Measurements from ENCODE around the gene KRTCAP3. TPM values are rescaled to one million over a fixed set of nuclear protein-coding genes. Genes with fewer than 3 reads are reported as not detected.

The KRTCAP3 gene
- total RNA-seq, 1 donor: 0.72 TPM

- peak overlapping the region; percentile 88 for H3K4me3 ChIP-seq (ENCODE audit: insufficient read depth, low read length)
- H3K4me1 ChIP-seq (ENCODE audit: insufficient read depth, low read length): peaks cover 19% of the 10 kb centered on the region
- peak; percentile 82 for DNase-seq (ENCODE audit: insufficient read length, low spot score, missing footprints)
- H3K36me3 ChIP-seq (ENCODE audit: insufficient read depth, low read length): peaks cover 13% of the 10 kb centered on the region
- no peaks in the 10 kb centered on the region for H4K20me1 ChIP-seq (ENCODE audit: insufficient read depth, low read length)
- H3K79me2 ChIP-seq (ENCODE audit: insufficient read depth, low read length): peaks cover 19% of the 10 kb centered on the region
- H3K4me2 ChIP-seq (ENCODE audit: insufficient read depth, low read length): peak overlapping the region; percentile 95
- H2AFZ ChIP-seq (ENCODE audit: low read length): peak overlapping the region; percentile 97
- H3K27ac ChIP-seq (ENCODE audit: low read depth, low read length): peak overlapping the region; percentile 73
- H3K27me3 ChIP-seq (ENCODE audit: insufficient read depth, low read length): no peaks in the 10 kb centered on the region
- no peaks in the 10 kb centered on the region for H3K9me3 ChIP-seq (ENCODE audit: low read depth, low read length)
- TF ChIP-seq CTCF (IDR thresholded peaks at IDR 0.05; ENCODE audit: extremely low read depth, low read depth, low read length): peak; percentile 16
Measured at GRCh38 chr2:27489118-27489497, 46.9 kb downstream of the KRTCAP3 start.

- Histone ChIP-seq H3K4me2 (ENCODE audit: insufficient read depth, low read length) (peak within 1 kb of the TSS; percentile 95), H3K4me3 (ENCODE audit: insufficient read depth, low read length) (peak within 1 kb of the TSS; percentile 88), H2AFZ (ENCODE audit: low read length) (peak within 1 kb of the TSS; percentile 97), H3K27ac (ENCODE audit: low read depth, low read length) (peak within 1 kb of the TSS; percentile 73), H3K27me3 (ENCODE audit: insufficient read depth, low read length) (no peaks in the 10 kb centered on the region), H3K79me2 (ENCODE audit: insufficient read depth, low read length) (peaks cover 22% of the 10 kb centered on the region), H3K9me3 (ENCODE audit: low read depth, low read length) (no peaks in the 10 kb centered on the region), H4K20me1 (ENCODE audit: insufficient read depth, low read length) (no peaks in the 10 kb centered on the region), H3K4me1 (ENCODE audit: insufficient read depth, low read length) (peaks cover 22% of the 10 kb centered on the region), H3K36me3 (ENCODE audit: insufficient read depth, low read length) (peaks cover 13% of the 10 kb centered on the region)
- TF ChIP-seq CTCF (IDR thresholded peaks at IDR 0.05; ENCODE audit: extremely low read depth, low read depth, low read length): no peak
- DNase-seq (ENCODE audit: insufficient read length, low spot score, missing footprints): peak; percentile 98
Measured at GRCh38 chr2:27489498-27490397, 47.6 kb downstream of the KRTCAP3 start, which contains the start of gene IFT172. TSS of gene IFT172 (minus strand) at chr2:27489743. CDS start at chr2:27489653, 90 bp downstream.

- DNase-seq (ENCODE audit: insufficient read length, low spot score, missing footprints): no peak
- no peak for TF ChIP-seq CTCF (IDR thresholded peaks at IDR 0.05; ENCODE audit: extremely low read depth, low read depth, low read length)
- no peak overlapping the region for H2AFZ ChIP-seq (ENCODE audit: low read length)
- no peaks in the 10 kb centered on the region for H3K27me3 ChIP-seq (ENCODE audit: insufficient read depth, low read length)
- H3K4me3 ChIP-seq (ENCODE audit: insufficient read depth, low read length): no peak overlapping the region
- H3K27ac ChIP-seq (ENCODE audit: low read depth, low read length): no peak overlapping the region
- no peak overlapping the region for H3K4me2 ChIP-seq (ENCODE audit: insufficient read depth, low read length)
- H3K79me2 ChIP-seq (ENCODE audit: insufficient read depth, low read length): peaks cover 19% of the 10 kb centered on the region
- peaks cover 38% of the 10 kb centered on the region for H3K4me1 ChIP-seq (ENCODE audit: insufficient read depth, low read length)
- H3K9me3 ChIP-seq (ENCODE audit: low read depth, low read length): no peaks in the 10 kb centered on the region
- H3K36me3 ChIP-seq (ENCODE audit: insufficient read depth, low read length): peaks cover 8% of the 10 kb centered on the region
- H4K20me1 ChIP-seq (ENCODE audit: insufficient read depth, low read length): no peaks in the 10 kb centered on the region
Measured at GRCh38 chr2:27492557-27492956, 50.4 kb downstream of the KRTCAP3 start.

GRCh38 chr2:27493948-27494283, 51.7 kb downstream of the KRTCAP3 start:
- Histone ChIP-seq H4K20me1 (ENCODE audit: insufficient read depth, low read length) (no peaks in the 10 kb centered on the region), H3K27me3 (ENCODE audit: insufficient read depth, low read length) (no peaks in the 10 kb centered on the region), H3K27ac (ENCODE audit: low read depth, low read length) (peak overlapping the region; percentile 85), H3K36me3 (ENCODE audit: insufficient read depth, low read length) (peaks cover 8% of the 10 kb centered on the region), H3K9me3 (ENCODE audit: low read depth, low read length) (no peaks in the 10 kb centered on the region), H2AFZ (ENCODE audit: low read length) (peak overlapping the region; percentile 82), H3K4me1 (ENCODE audit: insufficient read depth, low read length) (peaks cover 35% of the 10 kb centered on the region), H3K4me2 (ENCODE audit: insufficient read depth, low read length) (peak overlapping the region; percentile 96), H3K4me3 (ENCODE audit: insufficient read depth, low read length) (peak overlapping the region; percentile 76), H3K79me2 (ENCODE audit: insufficient read depth, low read length) (peaks cover 9% of the 10 kb centered on the region)
- DNase-seq (ENCODE audit: insufficient read length, low spot score, missing footprints): no peak
- TF ChIP-seq CTCF (IDR thresholded peaks at IDR 0.05; ENCODE audit: extremely low read depth, low read depth, low read length): no peak

Data from osteoblast (primary cell).